HG03196 (cell line): ENCODE data around the gene MAMDC2.

Experiments used
- ATAC-seq: cut with Tn5 transposase; IDR thresholded peaks from one replicate; pipeline ENCODE4 v1.9.1; 2021; ENCODE audit not compliant: unreplicated experiment

The MAMDC2 gene

DNA sequence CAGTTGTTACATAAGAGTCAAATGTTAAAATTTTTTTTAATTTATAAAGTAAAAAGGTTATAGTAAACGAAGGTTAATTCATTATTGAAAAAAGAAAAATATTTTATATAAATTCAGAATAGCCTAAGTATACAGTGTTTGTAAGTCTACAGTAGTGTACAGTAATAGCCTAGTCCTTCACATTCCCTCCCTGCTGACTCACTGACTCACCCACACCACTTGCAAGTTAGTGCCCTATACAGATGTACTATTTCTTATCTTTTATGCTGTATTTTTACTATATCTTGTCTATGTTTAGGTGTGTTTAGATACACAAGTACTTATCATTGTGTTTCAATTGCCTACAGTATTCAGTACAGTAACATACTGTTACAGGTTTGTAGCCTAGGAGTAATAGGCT, 57.6 kb downstream of the MAMDC2 start:
- ATAC-seq, result no peak

DNA sequence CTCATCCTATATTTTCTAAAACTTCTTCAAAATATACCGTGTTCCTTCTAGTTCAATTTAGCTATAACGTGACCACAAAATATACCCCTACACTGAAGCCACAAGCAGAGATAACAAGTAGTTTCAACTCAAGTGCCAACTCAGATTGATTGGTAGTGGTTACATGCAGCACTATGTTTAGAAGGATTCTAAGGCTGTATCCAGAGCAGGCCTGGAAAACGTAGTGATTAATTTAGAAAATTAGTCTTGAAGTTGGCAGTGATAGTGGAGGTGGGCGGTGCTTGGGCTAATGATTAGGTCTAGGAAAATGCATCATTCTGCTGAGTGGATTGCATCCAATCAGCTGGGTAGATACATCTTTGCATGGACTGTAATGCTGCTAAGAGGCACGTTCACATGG, 61.5 kb downstream of the MAMDC2 start:
- ATAC-seq, result no peak

GRCh38 chr9:70106571-70106970, 62.9 kb downstream of the MAMDC2 start:
- no peak for ATAC-seq

DNA sequence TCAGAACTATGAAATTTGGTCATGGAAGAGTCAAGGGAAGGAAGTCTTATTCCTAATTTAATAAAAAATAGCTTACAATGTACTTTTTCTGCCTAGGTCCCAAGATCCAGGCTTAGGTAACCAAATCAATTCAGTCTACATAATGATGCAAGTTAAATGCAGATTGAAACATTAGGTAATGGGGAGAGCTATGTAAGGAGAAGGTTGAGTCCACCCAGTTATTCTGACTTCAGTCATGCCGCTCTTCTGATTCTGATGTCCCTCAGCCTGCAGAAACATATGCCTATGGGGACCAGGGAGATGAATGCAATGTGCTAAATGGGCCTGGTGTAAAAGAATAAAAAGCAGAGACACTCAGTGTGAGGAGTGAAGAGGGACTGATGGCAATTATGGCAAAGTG, 63.9 kb downstream of the MAMDC2 start:
- no peak for ATAC-seq

- ATAC-seq, result no peak
These were observed 64.5 kb downstream of the MAMDC2 start for GRCh38 chr9:70108181-70108580.

- no peak for ATAC-seq
These were observed 66.8 kb downstream of the MAMDC2 start for GRCh38 chr9:70110194-70111041.

GRCh38 chr9:70111042-70111602, 67.5 kb downstream of the MAMDC2 start:
- peak; percentile 75 for ATAC-seq

GRCh38 chr9:70111641-70112236, 68.1 kb downstream of the MAMDC2 start:
- no peak for ATAC-seq

- no peak for ATAC-seq
These were observed 69.3 kb downstream of the MAMDC2 start for GRCh38 chr9:70112981-70113380.

GRCh38 chr9:70113403-70114022, 69.9 kb downstream of the MAMDC2 start:
- peak; percentile 50 for ATAC-seq

- no peak for ATAC-seq
These were observed 71.2 kb downstream of the MAMDC2 start for GRCh38 chr9:70114898-70115297.

GRCh38 chr9:70117835-70118319, 74.2 kb downstream of the MAMDC2 start:
- ATAC-seq, result no peak

GRCh38 chr9:70119786-70120185, 76.1 kb downstream of the MAMDC2 start:
- no peak for ATAC-seq

DNA sequence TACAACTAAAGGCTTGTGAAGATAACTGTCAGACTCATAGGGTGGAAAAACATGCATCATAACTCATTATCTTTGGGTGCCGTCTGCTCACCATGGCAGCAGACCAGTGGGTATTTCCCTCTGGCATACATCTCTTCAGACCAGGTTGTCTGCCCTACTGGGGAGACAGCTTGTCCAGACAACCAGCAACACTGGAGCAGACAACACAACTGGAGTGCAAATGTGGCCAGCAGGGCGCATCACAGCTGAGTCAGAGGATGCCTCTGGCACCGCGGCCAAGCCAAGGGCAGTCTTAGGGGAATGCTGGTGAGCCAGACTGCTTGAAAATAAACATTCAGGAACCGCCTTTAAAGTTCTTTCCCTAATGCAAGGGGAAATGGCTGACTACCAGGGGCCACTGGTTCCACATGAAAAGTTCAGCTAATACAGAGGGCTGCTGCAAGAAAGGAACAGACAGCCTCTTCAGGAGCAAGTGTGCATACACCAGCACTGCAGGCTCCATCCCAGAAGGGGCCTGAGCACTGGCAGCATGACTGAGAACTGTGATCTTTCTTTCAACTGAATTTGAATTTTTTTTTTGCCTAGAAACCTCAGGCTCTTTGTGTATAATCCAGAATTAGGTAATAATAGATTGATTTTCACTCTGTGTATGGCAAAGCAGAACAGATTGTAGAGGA, 77.3 kb downstream of the MAMDC2 start:
- ATAC-seq, result no peak

DNA sequence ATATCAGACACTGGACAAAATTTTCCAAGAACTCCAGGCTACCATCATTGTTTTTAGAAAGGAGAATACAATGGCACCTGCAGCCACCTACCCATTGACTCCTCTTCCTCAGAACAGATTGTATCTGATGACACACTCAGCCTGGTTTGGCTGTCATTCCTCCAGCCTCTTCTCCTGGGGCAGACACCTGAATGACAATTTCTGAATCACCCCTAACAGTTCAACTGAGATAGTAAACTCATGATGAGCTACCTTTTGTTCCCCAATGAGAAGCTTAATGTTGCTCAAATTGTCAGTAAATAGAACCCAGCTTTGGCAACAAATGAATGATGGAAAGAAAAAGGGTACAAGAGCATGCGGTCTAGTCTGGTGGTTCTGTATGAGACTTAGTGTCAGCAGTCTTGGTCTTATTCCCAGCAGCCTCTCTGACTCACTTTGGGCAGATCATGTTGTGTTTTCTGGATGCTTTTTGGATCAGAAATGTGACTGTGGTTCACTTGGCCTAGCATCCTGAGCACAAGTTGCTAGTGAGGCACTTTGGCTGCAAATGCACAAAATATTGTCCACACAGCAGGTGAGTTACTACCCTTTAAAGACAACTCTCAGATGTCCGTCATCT, 78.3 kb downstream of the MAMDC2 start:
- no peak for ATAC-seq

DNA sequence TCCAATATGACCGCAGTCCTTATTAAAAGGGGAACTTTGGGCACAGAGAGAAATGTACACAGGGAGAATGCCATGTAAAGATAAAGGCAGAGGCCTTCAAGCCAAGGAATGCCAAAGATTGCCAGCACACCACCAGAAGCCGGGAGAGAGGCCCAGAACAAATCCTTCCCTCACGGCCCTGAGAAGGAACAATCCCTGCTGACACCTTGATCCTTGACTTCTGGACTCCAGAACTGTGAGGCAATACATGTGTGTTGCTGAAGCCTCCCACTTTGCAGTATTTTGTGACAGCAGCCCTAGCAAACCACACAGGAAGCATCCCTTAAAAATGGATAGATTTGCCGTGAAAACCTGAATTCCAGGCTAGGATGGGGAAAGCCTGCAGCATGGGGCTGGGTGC, 80.0 kb downstream of the MAMDC2 start:
- no peak for ATAC-seq

DNA sequence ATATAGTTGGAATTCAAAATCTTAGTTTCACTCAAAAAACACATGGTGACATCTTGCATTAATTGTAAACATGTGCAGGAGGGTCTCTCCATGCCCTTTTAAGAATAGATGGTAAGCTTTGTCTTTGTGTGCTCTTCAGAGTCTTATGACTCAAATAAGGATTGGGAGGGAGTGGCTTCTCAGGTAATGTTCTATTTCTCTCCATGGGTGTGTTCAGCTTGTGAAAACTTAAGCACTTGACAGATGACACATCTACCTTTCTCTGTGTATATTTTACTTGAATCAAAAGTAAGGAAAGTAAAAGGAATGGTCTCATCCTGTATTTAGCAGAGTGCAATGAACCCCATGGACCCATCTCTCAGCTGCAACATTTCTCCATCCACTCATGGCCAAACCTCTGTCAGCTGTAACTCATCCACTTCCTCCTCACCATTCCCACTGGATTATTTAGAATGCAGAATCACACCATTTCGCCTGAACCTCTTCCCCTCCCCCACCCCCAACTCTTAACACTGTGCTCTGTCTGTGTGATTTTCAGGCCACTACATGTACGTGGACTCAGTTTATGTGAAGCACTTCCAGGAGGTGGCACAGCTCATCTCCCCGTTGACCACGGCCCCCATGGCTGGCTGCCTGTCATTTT, 82.1 kb downstream of the MAMDC2 start:
- no peak for ATAC-seq

- no peak for ATAC-seq
These were observed 83.4 kb downstream of the MAMDC2 start for GRCh38 chr9:70127036-70127435.

GRCh38 chr9:70127540-70128416, 84.1 kb downstream of the MAMDC2 start:
- no peak for ATAC-seq
